Measurements from ENCODE around the gene HSP90AB1.

Gene HSP90AB1

GRCh38 chr6:44292661-44293365 lies 45.9 kb downstream of the HSP90AB1 start:
- no peak for DNase-seq

GRCh38 chr6:44294832-44295791 lies 48.2 kb downstream of the HSP90AB1 start:
- no peak for DNase-seq

GRCh38 chr6:44297063-44298038 lies 50.5 kb downstream of the HSP90AB1 start:
- DNase-seq, result peak; percentile 64

DNA sequence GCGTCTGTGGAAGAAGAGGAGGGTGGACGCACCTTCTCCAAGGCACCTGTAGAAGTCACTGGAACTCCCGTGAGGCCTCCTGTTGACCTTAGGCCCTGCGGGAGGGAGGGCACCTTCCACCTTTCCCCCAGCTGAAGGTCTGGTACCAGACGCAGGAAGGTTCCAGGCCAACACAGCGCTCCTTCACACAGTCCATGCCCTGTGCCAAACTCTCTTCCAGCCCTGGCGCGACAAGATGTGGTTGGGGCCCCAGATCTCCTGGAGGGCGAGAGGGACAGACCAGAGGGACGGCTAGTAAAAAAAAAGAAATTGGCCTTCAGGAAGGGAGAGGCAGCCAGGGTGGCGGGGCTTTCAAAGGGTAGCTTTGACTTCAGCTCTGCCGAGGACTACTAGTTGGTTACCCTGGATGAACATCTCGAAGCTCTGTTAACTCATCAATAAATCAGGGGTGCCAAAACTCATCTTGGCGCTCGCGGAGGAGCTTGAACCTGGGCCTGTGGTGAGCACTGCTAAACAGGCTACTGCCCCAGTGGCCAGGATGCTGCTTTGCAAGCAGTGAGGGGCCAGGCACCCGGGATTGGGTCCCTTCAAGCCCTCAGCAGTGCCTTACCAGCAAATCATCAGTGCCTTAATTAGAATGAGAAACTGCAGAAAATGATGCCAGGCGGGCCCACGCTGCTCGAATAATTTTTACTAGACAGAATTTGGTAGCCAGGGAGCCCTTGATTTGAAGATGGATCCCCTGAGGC lies 51.3 kb downstream of the HSP90AB1 start:
- no peak for DNase-seq

DNA sequence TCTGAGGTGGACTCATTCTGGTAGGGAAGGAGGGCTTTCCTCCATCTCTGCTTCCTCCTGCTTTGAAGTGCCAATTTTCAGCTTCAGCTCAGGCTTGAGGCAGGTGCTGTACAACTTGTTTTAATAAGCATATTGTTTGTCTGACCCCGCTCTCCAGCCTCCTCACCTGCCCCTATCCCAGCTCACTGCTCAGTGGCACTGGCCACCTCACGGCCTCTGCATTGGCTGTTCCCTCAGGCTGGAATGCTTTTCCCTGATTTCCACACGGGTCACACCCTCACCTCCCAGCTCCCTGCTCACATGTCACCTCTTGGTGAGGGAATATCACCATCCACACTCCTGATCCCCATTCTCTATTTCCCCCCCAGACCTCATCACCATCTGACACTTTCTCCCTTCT lies 52.0 kb downstream of the HSP90AB1 start:
- no peak for DNase-seq

DNA sequence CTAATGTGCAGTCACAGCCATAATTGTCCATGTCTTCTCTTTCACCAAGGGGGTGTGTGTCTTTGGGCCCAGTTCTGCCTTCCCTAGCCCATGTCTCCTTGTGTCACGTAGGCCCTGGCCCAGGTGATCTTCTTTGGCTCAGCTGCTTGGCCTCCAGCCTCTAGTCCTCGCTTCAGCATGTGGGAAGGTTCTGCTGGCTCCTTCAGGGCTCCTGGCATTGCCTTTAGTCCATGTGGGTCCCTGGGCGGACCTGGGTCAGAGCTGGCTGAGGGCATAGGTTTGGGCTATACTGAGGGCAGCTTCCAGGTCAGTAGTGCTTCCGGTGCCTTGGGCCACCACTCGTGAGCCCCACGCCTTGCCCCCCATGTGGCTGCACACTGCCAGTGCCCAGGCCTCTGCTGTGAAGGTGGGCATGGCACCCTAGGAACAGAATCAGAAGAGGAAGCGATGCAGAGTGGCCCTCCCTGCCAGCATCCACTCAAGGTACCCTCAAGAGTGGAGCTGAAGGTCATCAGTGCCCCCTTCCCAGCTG lies 53.5 kb downstream of the HSP90AB1 start:
- DNase-seq, result no peak

GRCh38 chr6:44301106-44301505 lies 54.2 kb downstream of the HSP90AB1 start:
- no peak for DNase-seq

GRCh38 chr6:44301782-44302564 lies 55.1 kb downstream of the HSP90AB1 start:
- DNase-seq, result no peak

GRCh38 chr6:44302856-44303255 lies 56.0 kb downstream of the HSP90AB1 start:
- no peak for DNase-seq
